K562 (cell line): Measurements from ENCODE around the gene LIMK1. TPM values are rescaled to one million over a fixed set of nuclear protein-coding genes. Genes with fewer than 3 reads are reported as not detected.

ENCODE experiments used
- ATAC-seq: fragments of 200-7000 bp; cut with Tn5 transposase; 3 replicates; pipeline ENCODE4 v1.9.1; 2020; ENCODE audit warnings: moderate library complexity
- BruUV-seq: library from RNA; stranded (reverse); fragments of 400-500 nt; replicated peaks from 2 replicates; lab custom pipeline; 2021; lab: Mats Ljungman, UMichigan
- CTCF ChIA-PET: fragments of 300-600 bp; formaldehyde crosslinking; extraction: SDS; loops from one replicate; lab custom pipeline; 2021; ENCODE audit warnings: low intra/inter-chr PET ratio; lab: Yijun Ruan, JAX
- POLR2A ChIA-PET: fragments of 300-600, 350-650 bp; sonication (Branson Sonifier 250); formaldehyde crosslinking; extraction: SDS; loops from one replicate; lab custom pipeline; 2021; ENCODE audit warnings: antibody characterized with exemption, inconsistent platforms; lab: Yijun Ruan, JAX
- DNase-seq, 4 experiments: peaks; one replicate each; pipeline versions ENCODE4 v3.0.0 to v3.0.0-alpha.2; 2011 to 2018; ENCODE audit warnings: low spot score in 3 of 4, mixed read lengths in 3 of 4; ENCODE audit errors: extremely low read depth in 1 of 4
- FAIRE-seq: peaks from 2 replicates; lab custom pipeline; 2011; peaks lifted over from hg19 to GRCh38; lab: Jason Lieb, UNC
- H2AFZ ChIP-seq: 2 replicates; pipeline ENCODE4 v1.6.0; 2011; ENCODE audit warnings: low read depth, low read length, control low read depth, inconsistent platforms
- H3K27ac ChIP-seq: fragments of 200-600 bp; 3 replicates; pipeline ENCODE4 v1.8.0; 2011; ENCODE audit warnings: low read depth, mild to moderate bottlenecking, control low read depth, inconsistent platforms, low read length, moderate library complexity, mixed read lengths; ENCODE audit errors: extremely low read depth
- H3K27me3 ChIP-seq, 2 experiments: fragments of 300-600 bp in 1 of 2; 2 replicates in 1 of 2; 3 replicates in 1 of 2; pipeline versions ENCODE4 v1.6.0 to v1.8.0; 2011; ENCODE audit warnings: inconsistent platforms in 2 of 2, low read length in 2 of 2, mild to moderate bottlenecking in 1 of 2, mixed read lengths in 1 of 2, moderate library complexity in 1 of 2; ENCODE audit not compliant: control insufficient read depth in 2 of 2, insufficient read depth in 2 of 2
- H3K36me3 ChIP-seq: fragments of 300-600 bp; 3 replicates; pipeline ENCODE4 v1.8.0; 2011; ENCODE audit warnings: mild to moderate bottlenecking, low read length, inconsistent platforms; ENCODE audit not compliant: control insufficient read depth, insufficient read depth
- H3K4me1 ChIP-seq, 2 experiments: fragments of 200-600 bp in 1 of 2; replicated peaks in 1 of 2; 2 replicates in 1 of 2; 3 replicates in 1 of 2; pipeline versions ENCODE4 v1.5.1 to v1.8.0; 2011; ENCODE audit warnings: inconsistent platforms in 2 of 2, low read length in 2 of 2, mild to moderate bottlenecking in 1 of 2, mixed read lengths in 1 of 2, moderate library complexity in 1 of 2; ENCODE audit not compliant: control insufficient read depth in 2 of 2, insufficient read depth in 2 of 2
- H3K4me2 ChIP-seq: 2 replicates; pipeline ENCODE4 v1.6.1; 2011; ENCODE audit warnings: low read length, control low read depth, inconsistent platforms, mixed read lengths; ENCODE audit not compliant: insufficient read depth
- H3K4me3 ChIP-seq: fragments of 200-600 bp; sonication (generic), shearing (Covaris generic); 2 replicates; pipeline ENCODE4 v1.5.1; 2016; ENCODE audit warnings: control low read depth, inconsistent platforms
- H3K79me2 ChIP-seq: fragments of 200-600 bp; 3 replicates; pipeline ENCODE4 v1.8.0; 2011; ENCODE audit warnings: low read length, inconsistent platforms; ENCODE audit not compliant: control insufficient read depth, insufficient read depth
- H3K9ac ChIP-seq, 2 experiments: 2 replicates each; pipeline versions ENCODE4 v1.6.0 to v1.6.1; 2011; ENCODE audit warnings: low read depth in 2 of 2, low read length in 2 of 2, control low read depth in 1 of 2, inconsistent platforms in 1 of 2, mild to moderate bottlenecking in 1 of 2, mixed read lengths in 1 of 2; ENCODE audit not compliant: insufficient read depth in 1 of 2
- H3K9me1 ChIP-seq: one replicate; pipeline ENCODE4 v1.6.0; 2011; ENCODE audit warnings: inconsistent platforms, mild to moderate bottlenecking, low read length, moderate library complexity; ENCODE audit not compliant: control insufficient read depth, insufficient read depth
- H3K9me3 ChIP-seq: replicated peaks from 2 replicates; pipeline ENCODE4 v1.5.1; 2011; ENCODE audit warnings: low read depth, low read length, inconsistent platforms; ENCODE audit not compliant: control insufficient read depth, insufficient read depth
- H4K20me1 ChIP-seq: replicated peaks from 2 replicates; pipeline ENCODE4 v1.6.1; 2011; ENCODE audit warnings: low read length, inconsistent platforms, mixed read lengths; ENCODE audit not compliant: control insufficient read depth, insufficient read depth
- ARHGAP35 ChIP-seq: fragments of 450-650 bp; IDR thresholded peaks from 2 replicates; pipeline ENCODE4 v1.6.1; 2018; ENCODE audit not compliant: partially characterized antibody
- BRF2 ChIP-seq: IDR thresholded peaks from 3 replicates; pipeline ENCODE4 v1.6.1; 2011; ENCODE audit warnings: borderline replicate concordance, mild to moderate bottlenecking; ENCODE audit not compliant: insufficient read length, insufficient read depth
- FOXM1 ChIP-seq, 2 experiments: fragments of 450-650 bp in 1 of 2; sonication (generic) in 1 of 2; formaldehyde crosslinking in 1 of 2; IDR thresholded peaks; 2 replicates each; pipeline versions ENCODE4 v1.6.1 to v1.9.0; 2017 to 2022; ENCODE audit warnings: low read depth in 2 of 2, mild to moderate bottlenecking in 2 of 2, missing genetic modification reagents in 1 of 2, moderate library complexity in 1 of 2
- HES1 ChIP-seq: fragments of 450-650 bp; IDR thresholded peaks from 2 replicates; pipeline ENCODE4 v1.6.1; 2016; ENCODE audit warnings: low read depth, mild to moderate bottlenecking, moderate library complexity
- HNRNPLL ChIP-seq: fragments of 200-400 bp; formaldehyde crosslinking; IDR thresholded peaks from 2 replicates; pipeline ENCODE4 v1.6.1; 2017; ENCODE audit warnings: low read length, low read depth, mild to moderate bottlenecking; ENCODE audit not compliant: poor library complexity, severe bottlenecking
- KDM4B ChIP-seq, 2 experiments: fragments of 450-650 bp in 1 of 2; sonication (generic) in 1 of 2; IDR thresholded peaks; 2 replicates each; pipeline ENCODE4 v1.6.1; 2016 to 2017; ENCODE audit warnings: borderline replicate concordance in 2 of 2, antibody characterized with exemption in 1 of 2, low read depth in 1 of 2, mild to moderate bottlenecking in 1 of 2
- NR1H2 ChIP-seq: sonication (generic); formaldehyde crosslinking; IDR thresholded peaks from 2 replicates; pipeline ENCODE4 v1.4.0; 2020; ENCODE audit warnings: mild to moderate bottlenecking, missing genetic modification reagents
- U2AF2 ChIP-seq: fragments of 200-400 bp; formaldehyde crosslinking; optimal IDR thresholded peaks from 2 replicates; pipeline ENCODE3; 2017; ENCODE audit warnings: low read depth, mild to moderate bottlenecking, low read length
- ZNF609 ChIP-seq: sonication (generic); formaldehyde crosslinking; IDR thresholded peaks from 2 replicates; pipeline ENCODE4 v1.8.1; 2023; ENCODE audit warnings: missing genetic modification reagents, mild to moderate bottlenecking, borderline replicate concordance
- WGBS: fragments of 100-300 bp; shearing (Covaris generic); methylation state at CpG from one replicate; pipeline ENCODE4 v1.1.6; 2016; ENCODE audit warnings: low coverage, mixed read lengths; ENCODE audit not compliant: insufficient coverage; ENCODE audit errors: missing lambda C conversion rate; 5-methylcytosine and 5-hydroxymethylcytosine counted together
- in situ Hi-C: fragments of 300-500 bp; cut with MboI; formaldehyde crosslinking; loops from 4 replicates; pipeline ENCODE4 v1.15.0; 2018; ENCODE audit warnings: inconsistent platforms, mixed read lengths
- intact Hi-C: fragments of 100-400 bp; cut with micrococcal nuclease; formaldehyde crosslinking; loops from 2 replicates; pipeline ENCODE4 v1.14.2; 2022
- polyA plus RNA-seq, 8 experiments: library from polyadenylated mRNA; depleted of rRNA in 4 of 8; stranded (reverse) in 5 of 8; unstranded in 3 of 8; fragments of >200 nt; fragmentation: Nextera tagmentation in 2 of 8; fragmentation: Illumina TruSeq in 1 of 8; extraction: Ambion mirVana in 2 of 8; extraction: Trizol in 1 of 8; gene quantifications; 2 replicates each; pipeline versions ENCODE4 v1.2.1 to v1.2.3, GENCODE V29; 2011 to 2014; ENCODE audit warnings: inconsistent platforms in 1 of 8, missing spikeins in 1 of 8
- total RNA-seq, 7 experiments: library from RNA; depleted of rRNA in 6 of 7; stranded (reverse); fragments of >200 nt in 6 of 7; fragmentation: Illumina TruSeq in 2 of 7; extraction: Trizol in 2 of 7; gene quantifications; 2 replicates each; pipeline versions ENCODE4 v1.2.1 to v1.2.3, GENCODE V29; 2011 to 2021; ENCODE audit warnings: low replicate concordance in 1 of 7
- TF ChIP-seq, protein P1 (sequence below): fragments of 450-650 bp; IDR thresholded peaks from one replicate; pipeline ENCODE4 v1.6.1; 2018; ENCODE audit warnings: mild to moderate bottlenecking, moderate library complexity; ENCODE audit not compliant: partially characterized antibody

LIMK1 gene
- total and polyA plus RNA-seq, 9 of the 15 experiments (the other 6 are each of a cell fraction or from before 2014, with no cell fraction given) = 0.14 to 30.0 (median 15.9) TPM

GRCh38 chr7:74105992-74106391, 22.4 kb downstream of the LIMK1 start:
- no peak for ATAC-seq
- intact Hi-C loops (no loop called here), in situ Hi-C loops (no loop called here)
- Histone ChIP-seq H3K9me1 (no peaks in the 10 kb centered on the region), H3K4me3 (no peak overlapping the region), H2AFZ (no peak overlapping the region), H3K4me1 (peaks cover 7 to 9% of the 10 kb centered on the region in 2 experiments; a peak in 3 of 5 replicates), H3K9ac (peak overlapping the region in 1 of 2 experiments; percentile 51; a peak in 2 of 4 replicates), H3K27me3 (no peaks in the 10 kb centered on the region), H3K9me3 (no peaks in the 10 kb centered on the region), H3K79me2 (no peaks in the 10 kb centered on the region), H4K20me1 (no peaks in the 10 kb centered on the region), H3K36me3 (peaks cover 70% of the 10 kb centered on the region; the same call in 2 of the 3 replicates), H3K27ac (no peak overlapping the region), H3K4me2 (no peak overlapping the region)
- ChIA-PET CTCF (no interaction called here), POLR2A (interaction anchor here (0.6 kb wide), 1 partner anchor 10 kb away, joined by 3 read pairs; no protein-coding TSS in a partner anchor)
- BruUV-seq = no TSS peak
- no peak for DNase-seq
- WGBS = 86% methylated on average over 11 of the region's 11 CpGs
- no peak for FAIRE-seq
- TF ChIP-seq ARHGAP35 (no peak), NR1H2 (CRISPR knock-in tag) (no peak), HES1 (no peak), BRF2 (no peak), FOXM1 (IDR thresholded peaks at IDR 0.05; ENCODE audit: low read depth) (no peak), FOXM1 (CRISPR knock-in tag; IDR thresholded peaks at IDR 0.05; ENCODE audit: low read depth) (no peak), ZNF609 (CRISPR knock-in tag) (no peak), U2AF2 (no peak), HNRNPLL (no peak), KDM4B (IDR thresholded peaks at IDR 0.05; ENCODE audit: borderline replicate concordance in 2 of 2, low read depth in 1 of 2) (no peak)
- TF ChIP-seq, protein P1, sequence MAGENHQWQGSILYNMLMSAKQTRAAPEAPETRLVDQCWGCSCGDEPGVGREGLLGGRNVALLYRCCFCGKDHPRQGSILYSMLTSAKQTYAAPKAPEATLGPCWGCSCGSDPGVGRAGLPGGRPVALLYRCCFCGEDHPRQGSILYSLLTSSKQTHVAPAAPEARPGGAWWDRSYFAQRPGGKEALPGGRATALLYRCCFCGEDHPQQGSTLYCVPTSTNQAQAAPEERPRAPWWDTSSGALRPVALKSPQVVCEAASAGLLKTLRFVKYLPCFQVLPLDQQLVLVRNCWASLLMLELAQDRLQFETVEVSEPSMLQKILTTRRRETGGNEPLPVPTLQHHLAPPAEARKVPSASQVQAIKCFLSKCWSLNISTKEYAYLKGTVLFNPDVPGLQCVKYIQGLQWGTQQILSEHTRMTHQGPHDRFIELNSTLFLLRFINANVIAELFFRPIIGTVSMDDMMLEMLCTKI = no peak
